H1 (cell line): ENCODE results near the gene POMT2.

Experiments used
- JUND ChIP-seq: IDR thresholded peaks from 2 replicates; pipeline ENCODE4 v1.6.1; 2011; ENCODE audit warnings: mild to moderate bottlenecking, improper control_type of control experiment, low read length
- TF ChIP-seq, protein P1 (sequence below), 3 experiments: IDR thresholded peaks; 1 replicate in 2 of 3; 2 replicates in 1 of 3; pipeline versions ENCODE4 v1.5.1 to v1.6.1; 2011; ENCODE audit warnings: low read length in 3 of 3, mild to moderate bottlenecking in 3 of 3, inconsistent platforms in 2 of 3, low read depth in 1 of 3, moderate library complexity in 1 of 3; ENCODE audit not compliant: insufficient read depth in 1 of 3; ENCODE audit errors: control extremely low read depth in 1 of 3

DNA sequence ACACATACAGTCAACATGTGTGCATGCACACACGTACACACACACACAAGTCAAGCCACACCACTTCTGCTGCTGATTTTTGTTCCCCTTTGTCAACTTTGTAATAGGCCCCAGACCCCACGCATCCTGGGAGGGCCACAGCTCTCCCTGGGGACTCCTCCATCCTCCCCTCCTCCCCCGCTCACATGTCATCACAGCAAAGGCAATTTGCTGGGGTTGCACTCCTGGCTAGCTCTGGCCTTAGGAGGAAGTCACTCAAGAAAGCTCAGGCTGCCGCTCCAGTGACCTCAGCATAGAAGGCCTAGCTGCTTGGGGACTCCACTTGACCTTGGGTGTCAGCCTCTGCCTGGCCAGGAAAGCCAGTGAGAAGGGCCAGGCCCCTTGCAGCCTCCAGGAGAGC, 76.8 kb downstream of the POMT2 start:
- TF ChIP-seq, protein P1, sequence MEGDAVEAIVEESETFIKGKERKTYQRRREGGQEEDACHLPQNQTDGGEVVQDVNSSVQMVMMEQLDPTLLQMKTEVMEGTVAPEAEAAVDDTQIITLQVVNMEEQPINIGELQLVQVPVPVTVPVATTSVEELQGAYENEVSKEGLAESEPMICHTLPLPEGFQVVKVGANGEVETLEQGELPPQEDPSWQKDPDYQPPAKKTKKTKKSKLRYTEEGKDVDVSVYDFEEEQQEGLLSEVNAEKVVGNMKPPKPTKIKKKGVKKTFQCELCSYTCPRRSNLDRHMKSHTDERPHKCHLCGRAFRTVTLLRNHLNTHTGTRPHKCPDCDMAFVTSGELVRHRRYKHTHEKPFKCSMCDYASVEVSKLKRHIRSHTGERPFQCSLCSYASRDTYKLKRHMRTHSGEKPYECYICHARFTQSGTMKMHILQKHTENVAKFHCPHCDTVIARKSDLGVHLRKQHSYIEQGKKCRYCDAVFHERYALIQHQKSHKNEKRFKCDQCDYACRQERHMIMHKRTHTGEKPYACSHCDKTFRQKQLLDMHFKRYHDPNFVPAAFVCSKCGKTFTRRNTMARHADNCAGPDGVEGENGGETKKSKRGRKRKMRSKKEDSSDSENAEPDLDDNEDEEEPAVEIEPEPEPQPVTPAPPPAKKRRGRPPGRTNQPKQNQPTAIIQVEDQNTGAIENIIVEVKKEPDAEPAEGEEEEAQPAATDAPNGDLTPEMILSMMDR (IDR thresholded peaks at IDR 0.05; ENCODE audit: control extremely low read depth in 1 of 3, insufficient read depth in 1 of 3, low read depth in 1 of 3, low read length in 3 of 3), result no peak
- TF ChIP-seq JUND, result no peak
